Measurements from ENCODE around the gene TSHR.

DNA sequence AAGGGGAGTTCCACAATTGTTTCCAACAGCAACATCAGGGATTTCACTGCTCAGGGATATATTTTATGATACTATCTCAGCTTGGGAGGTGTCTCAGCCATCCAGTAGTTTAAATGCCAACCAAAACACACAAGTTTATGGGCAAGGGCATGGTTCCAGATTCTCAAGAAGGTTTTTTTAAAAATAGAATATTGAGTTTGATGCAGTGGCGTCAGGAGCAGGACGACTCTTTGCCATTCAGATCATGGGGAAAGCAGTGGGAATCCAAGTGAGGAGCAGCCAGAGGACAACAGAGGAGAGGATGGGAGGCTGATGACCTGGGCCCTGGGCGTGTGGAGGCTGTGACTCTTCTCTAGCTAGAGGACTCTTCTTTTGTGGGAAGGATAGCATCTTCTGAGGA is 25.7 kb downstream of the TSHR start:
- no peak for TF ChIP-seq POLR2AphosphoS5 (IDR thresholded peaks at IDR 0.05; ENCODE audit: low read depth, low read length)
- TF ChIP-seq, protein P1, sequence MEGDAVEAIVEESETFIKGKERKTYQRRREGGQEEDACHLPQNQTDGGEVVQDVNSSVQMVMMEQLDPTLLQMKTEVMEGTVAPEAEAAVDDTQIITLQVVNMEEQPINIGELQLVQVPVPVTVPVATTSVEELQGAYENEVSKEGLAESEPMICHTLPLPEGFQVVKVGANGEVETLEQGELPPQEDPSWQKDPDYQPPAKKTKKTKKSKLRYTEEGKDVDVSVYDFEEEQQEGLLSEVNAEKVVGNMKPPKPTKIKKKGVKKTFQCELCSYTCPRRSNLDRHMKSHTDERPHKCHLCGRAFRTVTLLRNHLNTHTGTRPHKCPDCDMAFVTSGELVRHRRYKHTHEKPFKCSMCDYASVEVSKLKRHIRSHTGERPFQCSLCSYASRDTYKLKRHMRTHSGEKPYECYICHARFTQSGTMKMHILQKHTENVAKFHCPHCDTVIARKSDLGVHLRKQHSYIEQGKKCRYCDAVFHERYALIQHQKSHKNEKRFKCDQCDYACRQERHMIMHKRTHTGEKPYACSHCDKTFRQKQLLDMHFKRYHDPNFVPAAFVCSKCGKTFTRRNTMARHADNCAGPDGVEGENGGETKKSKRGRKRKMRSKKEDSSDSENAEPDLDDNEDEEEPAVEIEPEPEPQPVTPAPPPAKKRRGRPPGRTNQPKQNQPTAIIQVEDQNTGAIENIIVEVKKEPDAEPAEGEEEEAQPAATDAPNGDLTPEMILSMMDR (IDR thresholded peaks at IDR 0.05 in 2 of 3, conservative IDR thresholded peaks at IDR 0.05 in 1 of 3; ENCODE audit: borderline replicate concordance in 1 of 3, insufficient read depth in 1 of 3, low read depth in 2 of 3, low read length in 2 of 3): no peak
- TF ChIP-seq ZNF274 (IDR thresholded peaks at IDR 0.05; ENCODE audit: low read depth, low read length): no peak
- TF ChIP-seq, protein P2, sequence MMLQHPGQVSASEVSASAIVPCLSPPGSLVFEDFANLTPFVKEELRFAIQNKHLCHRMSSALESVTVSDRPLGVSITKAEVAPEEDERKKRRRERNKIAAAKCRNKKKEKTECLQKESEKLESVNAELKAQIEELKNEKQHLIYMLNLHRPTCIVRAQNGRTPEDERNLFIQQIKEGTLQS (IDR thresholded peaks at IDR 0.05): no peak
- TF ChIP-seq EZH2phosphoT487 (IDR thresholded peaks at IDR 0.05; ENCODE audit: borderline replicate concordance): no peak
- TF ChIP-seq RAD21 (IDR thresholded peaks at IDR 0.05; ENCODE audit: low read depth): no peak
- TF ChIP-seq POLR2A (IDR thresholded peaks at IDR 0.05; ENCODE audit: borderline replicate concordance, extremely low read depth, insufficient read depth, insufficient read length): no peak

All from HCT116 (cell line).